Measurements from ENCODE around the gene BMPR1B. TPM values are rescaled to one million over a fixed set of nuclear protein-coding genes. Genes with fewer than 3 reads are reported as not detected.

Gene BMPR1B
- total RNA-seq, 1 donor from 2014 or later, result 9.3 TPM

DNA sequence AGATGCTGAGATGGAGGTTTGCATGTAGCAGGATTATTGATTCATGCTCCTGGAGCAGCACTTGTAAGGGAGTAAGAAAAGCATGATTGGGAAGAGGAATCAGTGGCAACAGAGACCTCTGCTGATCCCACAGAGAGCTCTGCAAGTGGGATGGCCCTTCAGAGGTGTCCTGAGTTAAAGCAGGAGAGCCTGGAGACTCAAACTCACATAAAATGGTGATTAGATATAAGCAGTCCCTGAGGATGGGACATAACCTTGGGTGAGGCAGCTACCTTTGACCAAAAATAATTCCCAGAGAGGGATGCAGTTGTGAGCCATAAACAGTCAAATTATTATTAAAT lies 25.4 kb upstream of the BMPR1B start:
- DNase-seq (ENCODE audit: extremely low spot score, unreplicated experiment), result no peak
- H3K9me3 Mint-ChIP-seq, result no peaks in the 10 kb centered on the region
- TF ChIP-seq, protein P1, sequence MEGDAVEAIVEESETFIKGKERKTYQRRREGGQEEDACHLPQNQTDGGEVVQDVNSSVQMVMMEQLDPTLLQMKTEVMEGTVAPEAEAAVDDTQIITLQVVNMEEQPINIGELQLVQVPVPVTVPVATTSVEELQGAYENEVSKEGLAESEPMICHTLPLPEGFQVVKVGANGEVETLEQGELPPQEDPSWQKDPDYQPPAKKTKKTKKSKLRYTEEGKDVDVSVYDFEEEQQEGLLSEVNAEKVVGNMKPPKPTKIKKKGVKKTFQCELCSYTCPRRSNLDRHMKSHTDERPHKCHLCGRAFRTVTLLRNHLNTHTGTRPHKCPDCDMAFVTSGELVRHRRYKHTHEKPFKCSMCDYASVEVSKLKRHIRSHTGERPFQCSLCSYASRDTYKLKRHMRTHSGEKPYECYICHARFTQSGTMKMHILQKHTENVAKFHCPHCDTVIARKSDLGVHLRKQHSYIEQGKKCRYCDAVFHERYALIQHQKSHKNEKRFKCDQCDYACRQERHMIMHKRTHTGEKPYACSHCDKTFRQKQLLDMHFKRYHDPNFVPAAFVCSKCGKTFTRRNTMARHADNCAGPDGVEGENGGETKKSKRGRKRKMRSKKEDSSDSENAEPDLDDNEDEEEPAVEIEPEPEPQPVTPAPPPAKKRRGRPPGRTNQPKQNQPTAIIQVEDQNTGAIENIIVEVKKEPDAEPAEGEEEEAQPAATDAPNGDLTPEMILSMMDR (conservative IDR thresholded peaks at IDR 0.05), result no peak
- H3K27ac Mint-ChIP-seq, result no peak overlapping the region
- H3K4me3 Mint-ChIP-seq, result no peak overlapping the region
- no peaks in the 10 kb centered on the region for H3K36me3 Mint-ChIP-seq
- H3K27me3 Mint-ChIP-seq, result no peaks in the 10 kb centered on the region
- H3K4me1 Mint-ChIP-seq (ENCODE audit: unreplicated experiment), result no peaks in the 10 kb centered on the region

DNA sequence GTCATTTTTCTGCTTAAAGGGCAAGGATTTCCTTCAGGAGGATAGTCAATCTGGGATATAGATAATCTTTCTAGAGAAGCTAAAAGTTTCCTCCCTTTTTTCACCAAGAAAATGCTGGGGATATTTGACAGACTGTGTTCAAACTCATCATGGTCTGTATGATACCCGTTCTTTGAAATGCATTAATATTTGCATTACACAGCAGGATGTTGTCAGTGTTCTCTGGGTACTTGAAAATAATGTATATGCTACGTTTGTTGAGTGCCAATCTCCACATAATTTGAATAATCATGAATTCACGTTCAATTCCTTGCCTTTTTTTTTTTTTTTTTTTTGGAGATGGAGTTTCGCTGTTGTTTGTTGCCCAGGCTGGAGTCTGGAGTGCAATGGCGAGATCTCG lies 18.0 kb upstream of the BMPR1B start:
- no peak for DNase-seq (ENCODE audit: extremely low spot score, unreplicated experiment)
- Mint-ChIP-seq H3K9me3 (no peaks in the 10 kb centered on the region), H3K27ac (no peak overlapping the region), H3K4me1 (ENCODE audit: unreplicated experiment) (peaks cover 6% of the 10 kb centered on the region), H3K27me3 (no peaks in the 10 kb centered on the region), H3K4me3 (no peak overlapping the region), H3K36me3 (no peaks in the 10 kb centered on the region)
- TF ChIP-seq, protein P1 (conservative IDR thresholded peaks at IDR 0.05), result no peak

DNA sequence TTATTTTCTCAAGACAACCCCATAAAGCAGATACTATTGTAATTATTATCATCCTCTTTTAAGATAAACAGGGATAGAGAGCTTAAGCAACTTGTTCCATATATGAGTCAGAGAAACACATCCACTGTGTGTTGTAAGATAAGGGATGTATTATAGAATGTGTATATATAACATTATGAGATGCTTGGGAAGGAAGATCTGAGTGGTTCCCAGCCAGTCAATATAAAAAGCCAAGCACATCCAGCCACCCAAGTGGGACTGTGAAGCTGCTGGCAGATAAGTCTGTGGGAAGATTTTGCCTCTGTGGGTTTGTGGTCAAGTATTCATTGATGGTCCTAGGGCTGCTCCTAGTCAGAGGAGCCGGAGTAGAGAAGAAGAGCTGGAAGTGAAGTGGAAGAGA lies 16.5 kb upstream of the BMPR1B start:
- TF ChIP-seq, protein P1 (conservative IDR thresholded peaks at IDR 0.05), result no peak

DNA sequence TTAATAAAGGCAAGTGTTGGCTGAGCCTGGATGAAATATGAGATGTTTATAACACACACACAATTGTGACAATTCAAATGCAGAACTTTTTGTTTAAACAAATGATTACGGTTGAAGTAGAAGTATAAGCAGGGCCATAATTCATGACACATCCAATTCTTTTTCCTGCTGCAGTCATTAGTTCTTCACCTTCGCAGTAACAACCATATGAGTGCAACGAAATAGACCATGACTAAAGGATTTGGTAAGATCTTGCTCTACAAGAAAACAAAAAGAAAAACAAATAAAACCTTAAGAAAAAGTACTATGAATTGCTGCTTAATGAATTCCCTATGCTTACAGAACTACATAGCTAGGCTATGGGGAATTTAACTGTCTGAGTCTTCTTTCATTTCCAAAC lies 13.9 kb upstream of the BMPR1B start:
- H3K9me3 Mint-ChIP-seq, result no peaks in the 10 kb centered on the region
- H3K4me3 Mint-ChIP-seq, result no peak overlapping the region

More for the DNA sequence above, 16.5 kb upstream of the BMPR1B start:
- Mint-ChIP-seq H3K9me3 (no peaks in the 10 kb centered on the region), H3K27me3 (no peaks in the 10 kb centered on the region), H3K36me3 (no peaks in the 10 kb centered on the region), H3K4me3 (no peak overlapping the region), H3K4me1 (ENCODE audit: unreplicated experiment) (peaks cover 6% of the 10 kb centered on the region), H3K27ac (no peak overlapping the region)
- no peak for DNase-seq (ENCODE audit: extremely low spot score, unreplicated experiment)

DNA sequence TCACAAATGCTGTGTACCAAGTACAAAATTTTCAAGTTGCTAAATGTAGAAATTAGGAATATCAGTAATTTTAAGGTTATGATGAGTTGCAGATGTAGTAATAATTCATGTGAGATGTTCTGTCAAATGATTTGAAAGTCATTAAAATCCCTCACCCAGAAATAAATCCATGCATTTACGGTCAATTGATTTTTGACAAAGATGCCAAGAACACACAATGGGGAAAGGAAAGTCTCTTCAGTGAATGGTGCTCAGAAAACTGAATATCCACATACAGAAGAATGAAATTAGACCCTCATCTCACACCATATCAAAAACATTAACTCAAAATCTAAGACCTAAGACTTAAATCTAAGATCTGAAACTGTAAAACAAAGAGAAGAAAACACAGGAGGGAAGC lies 12.9 kb upstream of the BMPR1B start:
- Mint-ChIP-seq H3K27ac (no peak overlapping the region), H3K4me3 (no peak overlapping the region), H3K9me3 (no peaks in the 10 kb centered on the region), H3K27me3 (peaks cover 6% of the 10 kb centered on the region), H3K36me3 (no peaks in the 10 kb centered on the region), H3K4me1 (ENCODE audit: unreplicated experiment) (peaks cover 6% of the 10 kb centered on the region)
- TF ChIP-seq, protein P1 (conservative IDR thresholded peaks at IDR 0.05), result no peak
- DNase-seq (ENCODE audit: extremely low spot score, unreplicated experiment), result no peak

More for the DNA sequence above, 13.9 kb upstream of the BMPR1B start:
- H3K36me3 Mint-ChIP-seq, result no peaks in the 10 kb centered on the region
- H3K27ac Mint-ChIP-seq, result no peak overlapping the region
- TF ChIP-seq, protein P1 (conservative IDR thresholded peaks at IDR 0.05), result no peak
- DNase-seq (ENCODE audit: extremely low spot score, unreplicated experiment), result no peak
- H3K27me3 Mint-ChIP-seq, result peaks cover 3% of the 10 kb centered on the region
- peaks cover 6% of the 10 kb centered on the region for H3K4me1 Mint-ChIP-seq (ENCODE audit: unreplicated experiment)

DNA sequence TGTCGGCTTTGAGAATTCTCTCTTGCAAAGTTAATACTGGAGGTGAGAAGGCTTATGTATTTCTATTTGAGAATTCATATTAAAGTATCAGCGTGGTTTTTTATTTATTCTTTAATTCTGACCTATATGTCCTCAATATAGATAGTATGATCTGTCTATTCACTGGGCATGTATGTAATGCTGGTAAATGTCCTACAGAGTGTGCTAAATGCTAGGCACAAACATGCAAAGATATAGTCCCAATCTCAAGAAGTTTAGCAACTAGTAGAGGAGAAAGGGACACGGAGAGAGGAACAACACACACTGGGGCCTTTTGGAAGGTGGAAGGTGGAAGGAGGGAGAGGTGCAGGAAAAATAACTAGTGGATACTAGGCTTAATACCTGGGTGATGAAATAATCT lies 11.0 kb upstream of the BMPR1B start:
- no peak for DNase-seq (ENCODE audit: extremely low spot score, unreplicated experiment)
- Mint-ChIP-seq H3K27me3 (peaks cover 10% of the 10 kb centered on the region), H3K9me3 (no peaks in the 10 kb centered on the region), H3K4me3 (no peak overlapping the region), H3K27ac (no peak overlapping the region), H3K4me1 (ENCODE audit: unreplicated experiment) (peaks cover 6% of the 10 kb centered on the region), H3K36me3 (no peaks in the 10 kb centered on the region)
- TF ChIP-seq, protein P1 (conservative IDR thresholded peaks at IDR 0.05), result no peak
